Measurements from ENCODE around the gene DPPA5.

The DPPA5 gene

DNA sequence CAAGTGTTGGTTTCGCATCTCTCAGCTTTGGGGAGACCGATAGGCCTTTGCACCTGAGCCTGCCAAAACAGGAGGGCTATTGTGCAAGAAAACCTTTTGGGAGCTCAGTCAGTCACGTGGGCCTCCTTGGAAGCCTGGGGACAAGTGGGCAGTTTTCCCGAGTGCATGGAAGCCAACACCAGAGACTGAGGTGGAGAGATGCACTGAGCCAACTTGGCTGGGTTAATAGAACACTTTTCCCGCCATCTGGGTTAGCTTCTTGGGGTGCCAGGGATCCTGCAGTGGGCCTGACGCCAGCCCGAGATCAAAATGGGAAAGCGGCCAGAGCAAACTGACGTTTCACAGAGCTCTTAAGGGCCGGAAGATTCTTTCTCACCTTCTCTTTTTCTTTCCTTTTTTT lies 18.4 kb upstream of the DPPA5 start:
- no peaks in the 10 kb centered on the region for H3F3A ChIP-seq (ENCODE audit: control insufficient read depth, insufficient read depth)
- no peaks in the 10 kb centered on the region for H3K36me3 ChIP-seq (ENCODE audit: control insufficient read depth, low read length)
- H3K9me2 ChIP-seq (replicated peaks; ENCODE audit: control insufficient read depth, low read length), result no peaks in the 10 kb centered on the region
- TF ChIP-seq, protein P1, sequence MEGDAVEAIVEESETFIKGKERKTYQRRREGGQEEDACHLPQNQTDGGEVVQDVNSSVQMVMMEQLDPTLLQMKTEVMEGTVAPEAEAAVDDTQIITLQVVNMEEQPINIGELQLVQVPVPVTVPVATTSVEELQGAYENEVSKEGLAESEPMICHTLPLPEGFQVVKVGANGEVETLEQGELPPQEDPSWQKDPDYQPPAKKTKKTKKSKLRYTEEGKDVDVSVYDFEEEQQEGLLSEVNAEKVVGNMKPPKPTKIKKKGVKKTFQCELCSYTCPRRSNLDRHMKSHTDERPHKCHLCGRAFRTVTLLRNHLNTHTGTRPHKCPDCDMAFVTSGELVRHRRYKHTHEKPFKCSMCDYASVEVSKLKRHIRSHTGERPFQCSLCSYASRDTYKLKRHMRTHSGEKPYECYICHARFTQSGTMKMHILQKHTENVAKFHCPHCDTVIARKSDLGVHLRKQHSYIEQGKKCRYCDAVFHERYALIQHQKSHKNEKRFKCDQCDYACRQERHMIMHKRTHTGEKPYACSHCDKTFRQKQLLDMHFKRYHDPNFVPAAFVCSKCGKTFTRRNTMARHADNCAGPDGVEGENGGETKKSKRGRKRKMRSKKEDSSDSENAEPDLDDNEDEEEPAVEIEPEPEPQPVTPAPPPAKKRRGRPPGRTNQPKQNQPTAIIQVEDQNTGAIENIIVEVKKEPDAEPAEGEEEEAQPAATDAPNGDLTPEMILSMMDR (IDR thresholded peaks at IDR 0.05; ENCODE audit: low read depth, low read length, poor library complexity, severe bottlenecking), result no peak
- TF ChIP-seq EZH2phosphoT487 (IDR thresholded peaks at IDR 0.05; ENCODE audit: borderline replicate concordance, low read length), result no peak
- H3K4me3 ChIP-seq (ENCODE audit: low read length), result no peak overlapping the region
- no peaks in the 10 kb centered on the region for H3K27me3 ChIP-seq (ENCODE audit: control insufficient read depth, low read length)
- H4K20me1 ChIP-seq (ENCODE audit: control insufficient read depth, insufficient read depth, low read depth, low read length), result no peaks in the 10 kb centered on the region
- H3K27ac ChIP-seq (ENCODE audit: low read depth, low read length), result no peak overlapping the region
- H3K9me3 ChIP-seq (ENCODE audit: control insufficient read depth, insufficient read depth, low read length), result no peaks in the 10 kb centered on the region
- no peak overlapping the region for H3K4me2 ChIP-seq (ENCODE audit: low read length)
- no peaks in the 10 kb centered on the region for H3K4me1 ChIP-seq (ENCODE audit: control insufficient read depth, low read length)
- no peaks in the 10 kb centered on the region for H3K79me2 ChIP-seq (ENCODE audit: control insufficient read depth, low read length)

GRCh38 chr6:73371984-73372383 lies 17.9 kb upstream of the DPPA5 start:
- no peak overlapping the region for H3K4me2 ChIP-seq (ENCODE audit: low read length)
- no peak for TF ChIP-seq EZH2phosphoT487 (IDR thresholded peaks at IDR 0.05; ENCODE audit: borderline replicate concordance, low read length)
- TF ChIP-seq, protein P1 (IDR thresholded peaks at IDR 0.05; ENCODE audit: low read depth, low read length, poor library complexity, severe bottlenecking), result no peak
- H3K27me3 ChIP-seq (ENCODE audit: control insufficient read depth, low read length), result no peaks in the 10 kb centered on the region
- H3K36me3 ChIP-seq (ENCODE audit: control insufficient read depth, low read length), result no peaks in the 10 kb centered on the region
- H3K9me2 ChIP-seq (replicated peaks; ENCODE audit: control insufficient read depth, low read length), result no peaks in the 10 kb centered on the region
- no peaks in the 10 kb centered on the region for H3F3A ChIP-seq (ENCODE audit: control insufficient read depth, insufficient read depth)
- H3K27ac ChIP-seq (ENCODE audit: low read depth, low read length), result no peak overlapping the region
- no peaks in the 10 kb centered on the region for H3K79me2 ChIP-seq (ENCODE audit: control insufficient read depth, low read length)
- no peaks in the 10 kb centered on the region for H3K4me1 ChIP-seq (ENCODE audit: control insufficient read depth, low read length)
- no peaks in the 10 kb centered on the region for H4K20me1 ChIP-seq (ENCODE audit: control insufficient read depth, insufficient read depth, low read depth, low read length)
- no peaks in the 10 kb centered on the region for H3K9me3 ChIP-seq (ENCODE audit: control insufficient read depth, insufficient read depth, low read length)
- H3K4me3 ChIP-seq (ENCODE audit: low read length), result no peak overlapping the region

DNA sequence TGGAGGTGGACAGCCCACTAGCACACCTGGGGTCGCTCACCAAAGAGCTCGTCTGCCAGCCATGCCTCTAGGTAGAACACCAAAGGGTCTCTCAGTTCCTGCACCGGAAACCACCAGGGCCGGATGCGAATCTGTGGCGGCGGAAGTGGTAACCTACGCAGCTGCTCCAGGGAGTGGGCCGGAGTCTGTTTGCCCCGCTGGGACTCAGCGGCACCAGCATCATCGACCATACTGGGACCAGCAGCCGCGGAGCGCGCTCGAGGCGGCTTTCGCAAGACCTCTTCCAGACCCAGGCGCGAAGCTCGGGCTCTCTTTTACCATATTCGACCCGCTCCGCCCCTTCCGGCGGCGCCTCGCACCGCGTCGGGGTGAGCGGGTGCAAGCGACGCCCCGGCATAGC lies 15.5 kb upstream of the DPPA5 start, which contains the start of gene OOEP:
TSS of gene OOEP (minus strand) at position 335 of the 400 bp plus-strand sequence. CDS start at position 230, 105 bp downstream.
- H3F3A ChIP-seq (ENCODE audit: control insufficient read depth, insufficient read depth), result no peaks in the 10 kb centered on the region
- H3K9me2 ChIP-seq (replicated peaks; ENCODE audit: control insufficient read depth, low read length), result no peaks in the 10 kb centered on the region
- no peaks in the 10 kb centered on the region for H3K79me2 ChIP-seq (ENCODE audit: control insufficient read depth, low read length)
- no peaks in the 10 kb centered on the region for H3K4me1 ChIP-seq (ENCODE audit: control insufficient read depth, low read length)
- no peak within 1 kb of the TSS for H3K4me2 ChIP-seq (ENCODE audit: low read length)
- H3K27ac ChIP-seq (ENCODE audit: low read depth, low read length), result no peak within 1 kb of the TSS
- H3K9me3 ChIP-seq (ENCODE audit: control insufficient read depth, insufficient read depth, low read length), result no peaks in the 10 kb centered on the region
- no peaks in the 10 kb centered on the region for H4K20me1 ChIP-seq (ENCODE audit: control insufficient read depth, insufficient read depth, low read depth, low read length)
- no peak for TF ChIP-seq EZH2phosphoT487 (IDR thresholded peaks at IDR 0.05; ENCODE audit: borderline replicate concordance, low read length)
- TF ChIP-seq, protein P1 (IDR thresholded peaks at IDR 0.05; ENCODE audit: low read depth, low read length, poor library complexity, severe bottlenecking), result no peak
- H3K27me3 ChIP-seq (ENCODE audit: control insufficient read depth, low read length), result no peaks in the 10 kb centered on the region
- no peaks in the 10 kb centered on the region for H3K36me3 ChIP-seq (ENCODE audit: control insufficient read depth, low read length)
- H3K4me3 ChIP-seq (ENCODE audit: low read length), result no peak within 1 kb of the TSS
